HG02884 (cell line): Measurements from ENCODE around the gene WSCD1.

Experiments used
- ATAC-seq: cut with Tn5 transposase; IDR thresholded peaks from one replicate; pipeline ENCODE4 v1.9.1; 2021; ENCODE audit warnings: mild to moderate bottlenecking, moderate library complexity; ENCODE audit not compliant: unreplicated experiment

Gene WSCD1

DNA sequence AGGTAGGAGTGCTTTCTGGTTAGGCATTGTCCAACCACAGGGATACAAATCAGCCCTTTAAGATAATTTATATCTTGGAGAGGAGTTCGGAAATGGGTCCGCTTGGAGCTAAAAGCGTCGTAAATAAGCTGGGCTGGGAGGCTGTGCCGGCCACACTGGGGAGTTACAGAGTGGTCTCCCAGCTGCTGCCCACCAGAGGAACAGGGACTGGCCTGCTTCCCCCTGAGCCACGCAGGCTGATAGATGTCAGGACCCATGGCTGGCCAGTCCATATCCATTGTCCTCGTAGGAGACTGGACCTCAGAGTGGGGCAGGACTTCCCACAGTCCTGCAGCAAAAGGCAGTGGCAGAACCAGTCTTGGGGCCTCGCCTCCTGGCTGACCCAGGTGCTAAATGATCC is 12.6 kb upstream of the WSCD1 start:
- ATAC-seq: no peak

DNA sequence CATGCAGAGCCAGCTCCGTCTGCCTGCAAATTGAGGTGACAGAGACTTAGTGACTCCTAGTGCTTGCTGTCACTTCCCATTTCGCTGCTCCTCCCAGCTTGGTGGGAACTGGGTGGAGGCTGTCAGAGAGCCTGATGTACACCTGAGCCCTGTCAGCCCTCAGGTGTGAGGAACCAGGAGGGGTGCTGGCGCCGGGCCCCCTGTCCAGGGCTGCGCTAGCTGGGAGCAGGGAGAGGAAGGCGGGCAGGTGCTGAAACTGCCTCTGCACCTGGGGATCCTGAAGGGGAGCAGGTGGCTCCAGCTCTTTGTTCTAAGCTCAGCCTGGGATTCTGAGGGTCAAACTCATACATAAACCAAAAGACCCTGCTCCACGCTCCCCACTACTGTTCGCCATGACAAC is 10.8 kb upstream of the WSCD1 start:
- no peak for ATAC-seq

DNA sequence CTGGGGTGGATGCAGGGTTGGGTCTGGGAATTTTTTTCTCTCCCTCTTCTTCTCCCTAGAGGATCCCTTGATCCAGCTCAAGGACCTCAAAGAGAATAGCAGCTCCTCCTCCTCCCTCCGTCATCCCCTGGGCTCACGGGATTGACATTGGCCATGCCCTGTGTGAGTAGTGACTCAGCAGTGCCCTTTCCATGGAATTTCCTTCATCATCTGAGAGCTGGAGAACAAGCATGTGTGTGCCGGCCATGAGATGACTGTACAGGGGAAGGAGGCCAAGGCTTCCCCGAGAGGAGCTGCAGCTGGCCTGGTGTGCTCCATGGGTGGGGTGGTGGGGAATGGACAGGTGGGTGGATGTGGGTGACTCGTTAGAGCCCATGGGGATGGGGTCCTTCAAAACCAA is 8.9 kb upstream of the WSCD1 start:
- no peak for ATAC-seq

DNA sequence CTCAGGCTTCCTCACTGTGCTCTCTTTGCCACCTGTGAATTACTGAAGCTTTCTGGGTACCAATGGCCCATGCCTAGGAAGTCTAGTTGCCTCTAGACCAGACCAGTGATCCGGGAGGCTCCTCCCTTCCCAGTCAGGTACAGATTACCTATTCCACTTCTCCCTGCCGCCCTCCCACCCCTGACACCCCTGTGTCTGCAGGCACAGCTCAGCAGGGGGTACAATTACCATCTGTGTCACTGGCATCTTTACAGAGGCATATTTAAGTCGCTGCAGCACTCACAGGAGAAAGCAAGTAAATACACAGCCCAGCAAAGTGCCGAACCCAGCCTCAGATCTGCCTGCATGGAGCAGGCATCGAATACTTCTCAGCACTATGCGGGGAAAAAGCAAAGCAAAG is 5.3 kb upstream of the WSCD1 start:
- ATAC-seq: no peak

- no peak for ATAC-seq
Measured at GRCh38 chr17:6065351-6065750, 4.8 kb upstream of the WSCD1 start.

DNA sequence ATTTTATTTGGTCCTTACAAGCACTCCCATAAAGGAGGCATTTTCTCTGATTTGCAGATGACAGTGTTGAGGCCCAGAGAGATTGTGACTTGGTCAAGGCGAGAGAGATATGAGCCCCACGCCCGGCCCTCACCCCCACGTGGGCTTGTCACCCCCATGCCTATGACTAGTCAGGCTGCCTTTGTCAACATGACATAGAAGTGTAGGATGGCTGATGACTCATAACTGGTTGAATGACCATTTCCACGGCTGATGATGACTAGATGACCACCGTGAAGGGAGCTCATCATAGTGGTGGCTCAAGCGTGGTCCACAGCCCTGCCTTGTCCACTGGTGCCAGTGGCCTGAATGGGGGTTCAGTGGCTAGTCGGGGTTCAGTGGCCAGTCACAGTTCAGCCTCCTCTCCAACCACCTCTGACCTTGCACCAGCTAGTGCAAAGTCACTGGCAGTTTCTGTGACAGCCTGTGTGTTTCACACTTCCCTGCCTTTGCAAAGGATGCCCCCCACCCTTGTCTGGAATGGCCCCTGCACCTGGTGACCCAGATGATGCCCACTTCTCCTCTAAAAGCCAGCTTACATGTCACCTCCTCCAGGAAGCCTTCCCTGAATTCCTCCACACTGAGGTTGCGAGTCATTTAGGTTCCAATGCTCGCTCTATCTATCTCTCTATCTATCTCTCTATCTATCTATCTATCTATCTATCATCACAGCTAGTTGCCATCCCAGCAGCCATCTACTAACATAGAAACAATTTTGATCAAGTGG is 3.8 kb upstream of the WSCD1 start:
- ATAC-seq: no peak

DNA sequence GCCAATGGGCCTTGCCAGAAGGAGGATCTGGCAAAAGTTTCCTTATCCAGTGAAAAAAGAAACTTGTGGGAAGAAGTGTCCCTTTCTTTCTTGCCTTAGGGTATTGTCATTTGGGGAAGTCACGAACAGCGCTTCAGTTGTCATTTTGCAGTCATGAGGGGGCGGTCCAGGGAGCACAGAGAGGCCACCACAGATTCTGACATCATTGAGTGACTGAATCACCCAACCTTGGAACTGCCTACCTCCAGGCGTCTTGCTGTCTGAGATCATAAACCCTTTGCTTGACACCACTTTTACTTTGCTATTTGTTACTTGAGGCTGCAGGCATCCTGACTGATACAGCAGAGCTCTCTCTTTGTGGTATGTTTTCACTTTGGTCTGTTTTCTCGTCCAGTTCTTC is 3.1 kb upstream of the WSCD1 start:
- no peak for ATAC-seq

DNA sequence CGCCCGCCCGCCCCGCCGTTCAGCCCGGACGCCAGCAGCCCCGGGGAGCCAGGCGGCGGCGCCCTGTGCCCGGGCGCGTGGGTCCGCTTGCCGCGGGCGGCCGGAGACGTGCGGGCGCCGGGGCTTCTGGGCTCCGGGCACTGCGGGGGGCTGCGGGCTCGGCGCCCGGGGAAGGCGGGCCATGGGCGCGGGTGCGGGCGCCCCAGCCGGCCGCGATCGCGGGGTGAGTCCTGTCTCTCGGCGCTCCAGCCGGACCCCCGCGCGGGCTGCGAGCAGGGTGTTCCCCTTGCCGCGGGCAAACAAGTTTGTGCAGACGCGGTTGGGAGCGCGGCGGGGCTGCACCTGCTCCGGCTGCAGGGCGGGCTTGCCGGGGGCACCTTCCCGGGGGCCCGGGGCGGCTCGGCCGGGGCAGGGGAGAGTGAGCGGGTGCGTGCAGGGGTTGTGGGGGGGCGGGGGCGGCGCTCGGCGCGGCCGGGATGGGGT is 292 bp downstream of the WSCD1 start:
- no peak for ATAC-seq

- no peak for ATAC-seq
Measured at GRCh38 chr17:6070913-6071511, 833 bp downstream of the WSCD1 start.

GRCh38 chr17:6071528-6072065 is 1.4 kb downstream of the WSCD1 start:
- ATAC-seq: no peak

GRCh38 chr17:6072157-6072556 is 2.0 kb downstream of the WSCD1 start:
- ATAC-seq: no peak

GRCh38 chr17:6072611-6073010 is 2.4 kb downstream of the WSCD1 start:
- no peak for ATAC-seq

- ATAC-seq: no peak
Measured at GRCh38 chr17:6073620-6074019, 3.4 kb downstream of the WSCD1 start.

DNA sequence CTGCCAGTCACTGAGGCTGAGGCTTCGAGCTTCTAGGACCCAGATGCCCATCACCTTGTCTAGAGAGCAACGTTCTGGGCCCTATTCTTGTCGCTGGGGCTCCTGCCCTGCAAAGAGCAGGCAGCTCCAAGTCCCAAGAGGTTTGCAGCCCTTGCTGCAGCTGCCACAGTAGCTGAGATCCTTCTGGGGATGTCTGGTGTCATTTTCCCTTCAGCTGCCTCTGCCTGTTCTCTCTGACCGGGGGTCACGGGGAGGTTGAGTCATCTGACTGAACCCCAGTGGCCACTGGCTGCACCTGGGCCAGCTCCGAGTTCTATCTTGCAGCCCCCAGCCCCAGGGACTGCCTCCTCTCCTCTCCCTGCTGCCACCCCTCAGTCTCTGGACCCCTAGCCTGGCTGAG is 4.9 kb downstream of the WSCD1 start:
- no peak for ATAC-seq

DNA sequence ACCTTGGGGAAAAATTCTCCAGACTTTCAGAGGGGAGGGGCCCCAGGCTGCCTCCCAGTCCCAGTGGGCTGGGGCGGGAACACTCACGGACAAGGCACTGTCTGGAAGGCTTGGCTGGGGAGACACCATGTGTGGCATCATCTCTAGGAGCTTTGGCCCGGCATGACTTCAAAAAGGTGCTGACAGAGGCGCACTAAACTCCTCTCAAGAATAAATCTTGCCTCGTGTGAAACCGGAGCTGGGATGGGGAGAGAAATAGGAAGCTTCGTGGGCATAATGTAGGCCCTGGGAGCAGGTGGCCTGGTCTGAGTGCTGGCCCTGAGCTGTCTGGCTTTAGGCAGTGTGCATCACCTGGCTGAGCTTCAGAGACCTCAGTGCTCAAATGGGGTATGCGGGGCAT is 5.7 kb downstream of the WSCD1 start:
- no peak for ATAC-seq

- ATAC-seq: no peak
Measured at GRCh38 chr17:6077752-6078151, 7.6 kb downstream of the WSCD1 start.

GRCh38 chr17:6078458-6078871 is 8.3 kb downstream of the WSCD1 start:
- ATAC-seq: no peak

GRCh38 chr17:6079155-6079888 is 9.1 kb downstream of the WSCD1 start:
- ATAC-seq: no peak

DNA sequence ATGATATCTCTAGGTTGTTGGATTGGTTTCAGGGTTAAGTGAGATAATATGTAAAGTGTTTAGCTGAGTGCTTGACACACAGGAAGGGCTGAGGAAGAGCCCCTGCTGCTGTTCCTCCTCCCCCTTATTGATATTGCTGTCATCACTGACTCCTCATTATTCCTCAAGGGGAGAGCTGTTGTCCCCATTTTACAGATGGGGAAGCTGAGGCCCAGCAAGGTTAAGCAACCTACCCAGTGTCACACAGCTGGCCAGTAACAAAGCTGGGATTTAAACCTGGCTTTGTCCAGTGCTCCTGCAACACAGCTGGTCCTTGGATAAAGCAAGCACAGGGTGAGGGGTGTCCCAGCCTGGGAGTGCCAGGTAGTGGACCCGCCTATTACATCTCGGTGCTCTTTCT is 9.8 kb downstream of the WSCD1 start:
- ATAC-seq: no peak

DNA sequence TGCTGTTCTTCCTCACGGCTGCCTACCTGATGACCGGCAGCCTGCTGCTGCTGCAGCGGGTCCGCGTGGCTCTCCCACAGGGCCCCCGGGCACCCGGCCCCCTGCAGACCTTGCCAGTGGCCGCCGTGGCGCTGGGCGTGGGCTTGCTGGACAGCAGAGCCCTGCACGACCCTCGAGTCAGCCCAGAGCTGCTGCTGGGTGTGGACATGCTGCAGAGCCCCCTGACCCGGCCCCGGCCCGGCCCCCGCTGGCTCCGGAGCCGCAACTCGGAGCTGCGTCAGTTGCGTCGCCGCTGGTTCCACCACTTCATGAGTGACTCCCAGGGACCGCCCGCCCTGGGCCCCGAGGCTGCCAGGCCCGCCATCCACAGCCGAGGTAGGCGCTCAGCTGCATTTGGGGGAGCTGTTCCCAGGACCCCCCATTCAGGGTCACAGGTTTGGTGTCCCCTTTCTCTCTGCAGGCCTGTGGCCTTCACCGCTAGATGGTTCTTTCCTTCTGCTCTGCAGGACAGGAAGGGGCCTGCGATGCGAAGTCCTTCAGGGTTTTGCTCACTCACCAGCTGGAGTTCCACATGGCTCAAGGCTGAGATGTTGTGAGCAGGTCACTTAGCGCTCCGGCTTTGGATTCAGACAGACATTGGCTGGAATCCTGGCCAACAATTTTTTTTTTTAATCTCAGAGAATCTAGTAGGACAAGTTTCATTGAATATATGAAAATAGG is 10.7 kb downstream of the WSCD1 start:
- no peak for ATAC-seq

DNA sequence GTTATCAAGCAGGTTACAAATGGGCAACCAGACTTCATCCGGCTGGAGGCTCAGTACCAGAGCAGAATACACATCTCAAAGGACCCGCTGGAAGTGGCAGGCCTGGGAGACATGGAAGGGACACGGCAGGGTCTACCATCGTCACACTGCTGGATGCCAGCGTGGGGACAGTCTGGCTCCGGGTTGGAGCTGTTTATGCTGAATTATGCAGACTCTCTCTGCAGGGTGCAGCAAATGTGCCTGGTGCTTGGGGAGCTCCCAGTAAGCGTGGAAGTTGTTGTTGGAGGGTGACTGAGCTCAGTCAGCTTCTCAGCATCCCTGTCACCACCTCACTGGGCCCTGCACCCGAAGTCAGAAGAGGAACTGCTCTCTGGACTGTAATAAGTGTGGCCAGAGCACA is 12.2 kb downstream of the WSCD1 start:
- no peak for ATAC-seq
